HG03457 (cell line): ENCODE results near the gene UBA7.
"Not testable (repeated sequence)": the region's sequence is repeated elsewhere in the genome, so short reads cannot be mapped to it uniquely, and the experiment has no call there.

Experiments used
- ATAC-seq: cut with Tn5 transposase; IDR thresholded peaks from one replicate; pipeline ENCODE4 v1.9.1; 2021; ENCODE audit warnings: moderate number of reproducible peaks; ENCODE audit not compliant: unreplicated experiment

UBA7 gene

DNA sequence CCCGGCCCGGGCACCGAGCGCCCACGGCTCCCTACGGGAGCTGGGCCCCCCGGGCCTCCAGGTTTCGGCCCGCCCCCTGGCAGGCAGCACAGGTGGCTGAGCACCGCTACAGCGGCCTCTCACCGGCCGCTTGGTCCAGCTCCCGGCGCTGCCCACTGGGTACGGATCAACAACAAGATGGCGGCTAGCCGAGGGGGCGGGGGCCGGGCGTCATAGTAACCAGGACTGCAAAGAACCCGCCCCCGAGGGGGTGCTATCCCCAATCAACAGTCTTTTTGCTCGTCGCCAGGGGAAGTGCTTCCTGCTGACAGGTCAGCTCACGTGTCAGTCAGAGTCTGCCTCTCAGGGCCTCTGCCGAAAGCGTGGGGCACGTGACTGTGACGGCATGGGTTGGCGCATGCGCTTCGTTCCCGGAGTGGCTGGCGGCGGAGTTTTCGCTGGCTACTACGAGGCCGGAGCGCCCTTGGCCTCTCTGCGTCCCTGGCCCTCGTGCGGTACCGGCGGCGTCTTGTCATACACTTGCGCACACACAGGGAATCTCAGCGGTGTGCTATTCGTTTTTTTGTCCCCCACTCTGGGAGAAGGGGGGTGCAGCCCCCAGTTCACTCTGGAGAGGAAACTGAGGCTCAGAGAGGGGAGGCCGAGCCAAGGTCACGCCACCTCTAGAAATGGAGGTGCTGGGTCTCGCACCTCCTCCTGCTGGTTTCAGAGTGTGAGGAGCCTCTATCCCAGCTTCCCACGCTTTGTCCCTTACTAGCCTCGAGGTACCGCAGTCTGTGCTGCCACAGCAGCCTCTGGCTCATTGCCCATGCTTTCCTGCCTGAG is 27.2 kb downstream of the UBA7 start, which contains the start of gene IP6K1:
TSS of gene IP6K1 (minus strand) at position 186 of the 825 bp plus-strand sequence. CDS start 38,502 bp downstream, outside the sequence.
- peak; percentile 85 for ATAC-seq

- peak; percentile 39 for ATAC-seq
Measured at GRCh38 chr3:49785565-49786356, 28.0 kb downstream of the UBA7 start.

DNA sequence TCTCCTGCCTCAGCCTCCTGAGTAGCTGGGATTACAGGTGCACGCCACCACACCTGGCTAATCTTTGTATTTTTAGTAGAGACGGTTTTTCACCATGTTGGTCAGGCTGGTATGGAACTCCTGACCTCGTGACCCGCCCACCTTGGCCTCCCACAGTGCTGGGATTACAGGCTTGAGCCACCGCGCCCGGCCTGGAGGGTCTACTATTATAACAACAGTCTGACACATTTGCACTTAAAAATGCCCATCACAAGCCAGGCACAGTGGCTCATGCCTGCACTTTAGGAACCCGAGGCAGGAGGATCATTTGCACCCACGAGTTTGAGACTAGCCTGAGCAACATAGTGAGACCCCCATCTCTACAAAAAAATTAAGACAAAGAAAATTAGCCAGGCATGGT is 31.5 kb downstream of the UBA7 start:
- not testable (repeated sequence) for ATAC-seq

GRCh38 chr3:49781415-49782199 is 32.1 kb downstream of the UBA7 start:
- ATAC-seq: no peak

GRCh38 chr3:49780975-49781365 is 32.8 kb downstream of the UBA7 start:
- not testable (repeated sequence) for ATAC-seq

GRCh38 chr3:49780080-49780974 is 33.4 kb downstream of the UBA7 start:
- ATAC-seq: no peak

DNA sequence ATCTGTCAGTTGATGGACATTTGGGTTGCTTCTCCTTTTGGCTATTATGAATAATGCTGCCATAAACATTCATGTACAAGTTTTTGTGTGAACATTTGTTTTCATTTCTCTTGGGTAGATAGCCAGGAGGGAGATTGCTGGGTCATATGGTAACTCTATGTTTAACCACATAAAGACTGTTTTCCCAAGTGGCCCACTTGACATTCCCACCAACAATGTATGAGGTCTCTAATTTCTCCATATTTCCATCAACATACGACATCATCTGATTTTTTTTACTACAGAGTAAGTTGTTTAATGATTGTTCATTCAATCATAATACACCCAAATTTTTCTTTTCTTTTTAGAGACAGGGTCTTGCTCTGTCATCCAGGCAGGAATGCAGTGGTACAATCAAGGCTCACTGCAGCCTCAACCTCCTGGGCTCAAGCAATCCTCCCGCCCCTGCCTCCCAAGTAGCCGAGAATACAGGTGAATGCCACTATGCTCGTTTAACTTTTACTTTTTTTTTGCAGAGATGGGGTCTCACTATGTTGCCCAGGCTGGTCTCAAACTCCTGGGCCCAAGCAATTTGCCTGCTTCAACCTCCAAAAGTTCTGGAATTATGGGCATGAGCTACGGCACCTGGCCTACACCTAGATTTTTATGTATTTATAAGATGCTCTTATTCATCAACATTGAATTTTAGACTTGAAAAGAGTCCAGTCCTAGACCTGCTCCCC is 34.2 kb downstream of the UBA7 start:
- no peak for ATAC-seq

GRCh38 chr3:49776101-49776500 is 37.7 kb downstream of the UBA7 start:
- not testable (repeated sequence) for ATAC-seq

GRCh38 chr3:49775538-49775937 is 38.2 kb downstream of the UBA7 start:
- no peak for ATAC-seq

GRCh38 chr3:49772703-49773102 is 41.0 kb downstream of the UBA7 start:
- no peak for ATAC-seq

GRCh38 chr3:49771340-49771938 is 42.3 kb downstream of the UBA7 start:
- no peak for ATAC-seq

GRCh38 chr3:49769926-49770325 is 43.8 kb downstream of the UBA7 start:
- no peak for ATAC-seq

DNA sequence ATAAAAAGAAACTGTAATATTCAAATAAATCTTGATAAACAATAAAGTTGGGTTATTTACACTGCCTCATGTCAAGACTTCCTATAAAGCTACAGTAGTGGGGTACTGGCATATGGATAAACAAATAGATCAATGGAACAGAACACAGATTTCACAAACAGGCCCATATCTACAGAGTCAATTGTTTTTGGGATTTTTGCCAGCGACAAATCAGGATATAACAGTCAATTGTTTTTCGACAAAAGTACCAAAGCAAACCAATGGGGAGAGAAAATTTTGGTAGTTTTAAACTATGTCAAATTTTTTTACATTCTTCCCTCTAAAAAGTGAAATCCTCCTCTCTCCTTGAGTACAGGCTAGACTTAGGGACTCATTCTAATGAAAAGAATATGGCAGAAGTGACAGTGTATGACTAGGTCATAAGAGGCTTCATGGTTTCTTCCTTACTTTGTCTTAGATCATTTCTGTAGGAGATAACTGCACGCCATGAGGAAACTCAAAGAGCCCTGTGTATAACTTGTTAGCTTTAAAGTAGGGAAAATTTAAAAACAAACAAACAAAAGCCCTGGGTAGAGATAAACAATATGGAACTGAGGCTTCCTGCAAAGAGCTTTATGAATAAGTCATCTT is 44.4 kb downstream of the UBA7 start:
- ATAC-seq: no peak

DNA sequence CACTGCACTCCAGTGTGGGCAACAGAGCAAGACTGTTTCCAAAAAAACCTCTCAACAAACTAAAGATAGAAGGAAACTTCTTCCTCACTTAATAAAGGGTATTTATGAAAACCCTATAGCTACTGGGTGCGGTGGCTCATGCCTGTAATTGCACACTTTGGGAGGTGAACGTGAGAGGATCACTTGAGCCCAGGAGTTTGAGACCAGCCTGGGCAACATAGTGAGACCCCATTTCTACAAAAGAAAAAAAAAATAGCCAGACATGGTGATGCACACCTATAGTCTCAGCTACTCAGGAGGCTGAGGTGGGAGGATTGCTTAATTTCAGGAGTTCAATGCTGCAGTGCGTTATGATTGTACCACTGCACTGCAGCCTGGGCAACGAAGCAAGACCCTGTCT is 49.8 kb downstream of the UBA7 start:
- ATAC-seq: no peak

- no peak for ATAC-seq
Measured at GRCh38 chr3:49761661-49762060, 52.1 kb downstream of the UBA7 start.

DNA sequence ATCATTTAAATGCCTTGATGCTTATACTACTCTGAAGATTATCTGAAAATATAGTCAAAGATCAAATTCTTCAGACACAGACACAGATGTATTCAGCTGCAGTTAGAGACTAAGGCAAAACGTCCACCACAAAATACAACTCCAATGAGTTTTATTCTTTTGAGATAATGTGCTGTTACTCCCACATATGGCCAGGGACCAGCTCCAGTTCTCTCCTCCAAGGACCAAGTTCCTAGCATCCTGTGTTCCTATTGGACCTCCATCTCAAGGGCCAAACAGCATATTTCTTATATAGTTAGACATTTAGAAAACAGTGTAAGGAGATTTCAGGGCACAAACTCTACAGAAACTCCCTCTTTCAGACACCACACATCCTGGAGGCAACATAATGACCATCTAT is 54.5 kb downstream of the UBA7 start:
- ATAC-seq: no peak

GRCh38 chr3:49757197-49757596 is 56.6 kb downstream of the UBA7 start:
- no peak for ATAC-seq

DNA sequence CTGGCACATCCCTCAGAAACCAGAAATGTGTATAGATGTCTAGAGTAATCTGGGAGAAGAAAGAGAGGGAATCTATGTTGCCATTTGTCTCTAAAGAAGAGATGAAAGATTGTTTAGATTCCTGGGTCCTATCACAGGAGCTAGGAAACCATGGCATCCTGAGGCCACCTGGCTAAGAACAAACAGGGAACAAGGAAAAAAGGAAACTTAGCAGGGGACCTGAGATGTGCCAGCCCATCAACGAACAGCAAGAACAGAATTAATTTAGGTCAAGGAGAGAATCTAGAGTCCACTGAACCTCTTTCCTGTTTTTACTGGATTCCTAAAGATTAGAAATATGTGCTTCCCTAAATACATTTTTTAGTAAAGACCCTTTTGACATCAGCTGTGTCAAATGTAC is 57.7 kb downstream of the UBA7 start:
- no peak for ATAC-seq
